GM18526 (cell line): Measurements from ENCODE around the gene PRKCE.

Experiments
- POLR2A ChIP-seq: IDR thresholded peaks from 3 replicates; pipeline ENCODE4 v1.6.1; 2011; ENCODE audit not compliant: insufficient read length; ENCODE audit errors: extremely low read depth

PRKCE gene

DNA sequence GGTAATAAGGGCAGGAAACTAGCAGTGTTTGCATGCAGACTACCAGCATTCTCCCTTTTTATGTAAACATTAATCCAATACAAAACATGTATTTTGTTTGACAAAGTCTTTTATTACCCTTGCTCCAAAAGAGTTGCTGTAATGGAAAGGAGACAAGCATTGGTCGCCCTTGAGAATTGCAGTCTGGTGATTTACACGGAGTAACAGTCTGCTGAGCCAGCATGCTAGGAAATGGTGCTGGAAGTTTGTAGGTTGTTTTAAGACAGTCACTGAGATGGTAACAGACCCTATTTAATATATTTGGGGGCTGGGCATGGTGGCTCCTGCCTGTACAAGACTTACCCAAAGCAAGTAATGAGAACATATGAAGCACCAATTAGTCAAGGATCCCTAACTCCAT, 2.8 kb upstream of the PRKCE start:
- no peak for TF ChIP-seq POLR2A

DNA sequence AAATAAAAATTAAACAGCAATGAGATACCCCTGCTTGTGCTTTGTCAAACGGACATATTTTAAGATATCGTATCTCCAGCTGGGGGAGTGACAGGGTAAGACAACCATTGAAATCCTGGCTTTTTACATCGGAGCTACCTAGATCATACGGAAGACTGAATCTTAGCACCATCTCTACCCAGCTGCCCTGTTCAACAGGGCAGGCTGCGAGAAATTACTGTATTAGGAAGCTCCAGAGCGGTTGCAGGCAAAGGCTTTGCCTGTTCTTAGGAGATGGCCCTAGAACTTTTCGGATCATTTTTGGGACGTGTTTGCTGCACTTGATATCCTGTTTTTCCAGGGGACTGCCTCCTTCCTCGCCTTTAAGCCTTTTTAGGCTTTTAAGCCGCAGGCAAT, 2.0 kb upstream of the PRKCE start:
- TF ChIP-seq POLR2A = no peak

DNA sequence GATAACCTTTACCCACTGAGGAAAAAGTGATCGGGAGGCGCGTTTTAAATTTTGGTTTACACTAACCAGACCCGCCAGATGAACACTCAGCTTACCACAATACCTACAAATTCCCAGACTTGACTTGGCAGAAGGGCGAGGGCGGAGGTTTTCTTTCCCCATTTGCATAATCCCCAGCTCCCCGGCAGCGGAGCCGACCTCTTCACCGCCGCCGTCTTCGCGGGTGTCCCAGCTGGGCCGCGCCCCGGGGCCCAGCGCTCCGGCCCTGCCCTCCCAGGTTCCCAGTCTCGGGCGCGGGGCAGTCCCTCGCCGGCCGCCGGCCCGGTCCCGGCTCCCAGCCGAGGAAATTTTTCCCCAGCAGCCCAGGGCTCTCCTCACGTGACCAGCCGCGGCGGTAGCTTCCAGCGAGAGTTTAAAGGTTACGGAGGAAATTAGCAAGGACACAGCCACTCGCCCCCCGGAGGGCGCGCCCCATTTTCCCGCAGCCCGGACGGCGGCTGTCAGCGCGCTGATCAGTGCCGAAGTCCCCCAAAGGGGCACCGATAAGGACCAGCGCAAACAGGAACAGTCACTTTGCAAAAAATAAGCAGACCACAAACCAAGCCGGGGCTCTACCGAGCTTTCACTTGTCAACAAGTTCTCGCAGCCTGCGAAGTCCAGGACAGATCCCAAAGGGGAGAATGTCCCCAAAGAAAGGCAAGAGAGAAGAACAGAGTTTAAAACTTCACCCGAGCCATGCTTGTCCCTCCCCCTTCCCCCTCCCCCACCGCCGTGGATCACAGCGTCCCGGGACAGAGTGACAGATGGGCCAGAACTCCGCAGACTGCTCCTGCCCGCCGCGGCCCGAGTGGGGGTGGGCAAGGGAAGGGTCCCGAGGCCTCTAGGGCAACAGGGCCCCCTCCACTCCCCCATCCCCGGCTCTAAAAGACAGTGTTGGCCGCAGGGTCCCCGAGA, 1.3 kb upstream of the PRKCE start:
- TF ChIP-seq POLR2A = peak; percentile 34

DNA sequence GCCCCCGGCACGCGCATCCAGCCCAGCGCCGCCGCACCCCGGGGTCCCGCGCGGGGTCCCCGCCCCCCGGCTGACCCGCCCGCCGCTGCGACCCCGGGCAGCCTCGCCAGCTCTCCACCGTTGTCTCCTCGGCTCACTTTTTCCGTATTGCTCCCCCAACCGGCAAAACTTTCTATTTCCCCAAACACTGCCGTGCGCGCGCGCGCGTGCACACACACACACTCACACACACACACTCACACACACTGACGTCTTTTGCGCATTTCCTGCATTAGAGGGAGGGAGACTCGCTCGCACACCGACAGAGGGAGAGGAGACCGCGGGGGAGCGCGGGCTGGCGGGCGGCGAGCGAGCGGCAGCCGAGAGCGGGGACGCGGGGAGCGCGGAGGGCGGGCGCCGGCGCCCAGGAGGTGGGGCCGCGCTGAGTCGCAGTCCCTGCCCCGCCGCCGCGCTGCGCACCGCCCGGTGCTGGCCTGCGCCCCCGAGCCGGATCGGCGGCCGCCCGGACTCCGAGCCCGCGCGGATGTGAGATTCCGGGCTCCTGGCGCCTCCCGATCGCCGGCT, 542 bp upstream of the PRKCE start:
- TF ChIP-seq POLR2A = peak; percentile 76

DNA sequence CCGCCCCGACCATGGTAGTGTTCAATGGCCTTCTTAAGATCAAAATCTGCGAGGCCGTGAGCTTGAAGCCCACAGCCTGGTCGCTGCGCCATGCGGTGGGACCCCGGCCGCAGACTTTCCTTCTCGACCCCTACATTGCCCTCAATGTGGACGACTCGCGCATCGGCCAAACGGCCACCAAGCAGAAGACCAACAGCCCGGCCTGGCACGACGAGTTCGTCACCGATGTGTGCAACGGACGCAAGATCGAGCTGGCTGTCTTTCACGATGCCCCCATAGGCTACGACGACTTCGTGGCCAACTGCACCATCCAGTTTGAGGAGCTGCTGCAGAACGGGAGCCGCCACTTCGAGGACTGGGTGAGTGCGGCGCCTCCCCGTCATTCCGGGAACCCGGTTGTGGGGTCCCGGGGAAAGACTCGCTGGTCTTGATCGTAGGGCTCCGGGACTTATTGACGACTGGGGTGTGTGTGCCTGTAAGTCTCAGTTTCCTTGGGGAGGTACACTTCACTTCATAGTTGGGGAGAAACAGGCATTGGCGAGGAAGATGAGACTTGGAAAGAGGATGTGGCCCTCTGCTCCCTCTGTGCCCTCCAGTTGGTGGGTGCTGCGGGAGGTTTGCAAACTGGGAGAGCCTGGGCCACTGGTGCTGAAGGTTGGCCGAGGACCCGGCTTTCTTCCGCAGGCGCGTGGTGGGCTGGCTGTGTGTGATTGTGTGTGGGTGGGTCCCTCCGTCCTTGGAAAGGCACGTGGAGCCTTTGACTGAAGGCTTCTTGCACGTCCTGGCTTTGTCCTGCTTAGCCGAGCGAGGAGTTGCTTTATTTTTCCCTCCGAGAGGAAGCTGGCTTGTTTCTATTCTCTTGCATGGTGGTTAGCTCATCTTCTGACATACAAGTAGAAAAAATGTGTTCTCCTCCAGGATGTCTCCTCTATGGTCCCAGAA, 886 bp downstream of the PRKCE start:
- no peak for TF ChIP-seq POLR2A

DNA sequence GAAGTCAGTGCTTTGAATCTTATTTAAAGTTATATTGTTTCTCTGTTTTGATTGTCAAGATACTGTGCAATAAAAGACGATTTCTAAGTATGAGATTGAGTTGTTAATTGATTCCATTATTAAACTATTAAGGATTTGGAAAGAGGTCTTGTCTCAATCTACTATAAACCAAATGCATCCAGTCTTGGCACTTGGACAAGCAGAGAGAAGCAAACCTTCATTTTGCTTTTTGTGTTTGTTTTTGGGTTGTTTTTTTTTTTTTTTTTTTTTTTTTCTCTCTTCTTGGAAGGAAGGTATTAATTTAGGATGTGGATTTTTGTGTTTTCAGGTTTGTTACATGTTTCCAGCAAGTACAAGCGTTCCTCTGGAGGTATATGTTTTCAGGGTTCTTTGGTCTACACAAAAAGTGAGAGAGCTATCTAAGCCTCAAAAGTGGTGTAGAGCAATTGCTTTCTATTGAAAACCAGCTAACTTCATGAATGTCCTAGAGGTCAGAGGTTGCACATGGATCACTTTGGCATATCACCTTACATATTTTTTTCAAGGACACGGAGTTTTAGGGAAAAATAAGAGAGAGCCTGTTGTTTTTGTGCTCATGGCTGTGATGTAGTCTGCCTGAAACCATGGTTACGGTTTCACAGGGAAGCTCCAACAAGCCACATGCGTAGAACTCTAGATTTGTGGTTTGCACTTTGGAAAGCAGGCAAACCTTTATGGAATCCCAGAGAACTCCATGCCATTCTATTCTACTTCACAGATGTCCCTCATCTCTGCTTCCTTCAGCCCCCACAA, 1.8 kb downstream of the PRKCE start:
- no peak for TF ChIP-seq POLR2A

DNA sequence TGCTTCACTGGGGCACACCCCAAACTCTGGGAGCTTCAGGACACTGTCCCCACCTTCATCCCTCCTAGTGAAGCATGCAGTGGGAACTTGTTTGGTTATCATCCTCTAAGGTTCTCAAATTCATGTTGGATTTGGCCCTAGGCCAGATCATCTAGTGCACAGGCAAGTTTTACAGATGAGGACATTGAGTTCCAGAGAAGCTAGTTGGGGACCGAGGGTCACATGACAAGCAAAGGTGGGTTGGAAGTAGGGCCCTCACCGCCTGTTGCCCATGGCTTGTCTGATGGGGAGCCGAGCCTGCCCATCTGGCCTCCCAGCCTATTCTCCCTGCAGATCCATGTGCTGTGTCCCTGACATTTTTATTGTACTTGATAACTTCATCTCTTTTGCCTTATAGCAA, 2.8 kb downstream of the PRKCE start:
- no peak for TF ChIP-seq POLR2A

DNA sequence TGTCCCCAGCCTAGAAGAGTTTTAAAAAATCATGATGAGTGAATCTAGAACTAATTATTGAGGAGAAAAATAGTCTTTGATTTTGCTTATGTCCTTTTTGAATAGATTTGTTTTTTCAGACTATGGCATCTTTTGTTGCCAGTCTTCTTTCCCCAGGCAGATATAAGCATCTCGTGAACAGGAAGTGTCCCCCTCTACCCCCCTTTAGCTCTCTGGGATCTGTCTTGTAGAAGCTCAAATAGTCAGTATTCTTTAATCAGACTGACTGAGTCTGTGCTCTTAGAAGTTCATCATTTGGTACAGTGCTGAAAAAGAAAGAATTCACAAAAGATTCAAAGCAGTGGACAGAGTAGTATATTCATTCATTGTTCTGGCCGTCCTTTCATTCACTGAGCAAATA, 10.4 kb downstream of the PRKCE start:
- no peak for TF ChIP-seq POLR2A

DNA sequence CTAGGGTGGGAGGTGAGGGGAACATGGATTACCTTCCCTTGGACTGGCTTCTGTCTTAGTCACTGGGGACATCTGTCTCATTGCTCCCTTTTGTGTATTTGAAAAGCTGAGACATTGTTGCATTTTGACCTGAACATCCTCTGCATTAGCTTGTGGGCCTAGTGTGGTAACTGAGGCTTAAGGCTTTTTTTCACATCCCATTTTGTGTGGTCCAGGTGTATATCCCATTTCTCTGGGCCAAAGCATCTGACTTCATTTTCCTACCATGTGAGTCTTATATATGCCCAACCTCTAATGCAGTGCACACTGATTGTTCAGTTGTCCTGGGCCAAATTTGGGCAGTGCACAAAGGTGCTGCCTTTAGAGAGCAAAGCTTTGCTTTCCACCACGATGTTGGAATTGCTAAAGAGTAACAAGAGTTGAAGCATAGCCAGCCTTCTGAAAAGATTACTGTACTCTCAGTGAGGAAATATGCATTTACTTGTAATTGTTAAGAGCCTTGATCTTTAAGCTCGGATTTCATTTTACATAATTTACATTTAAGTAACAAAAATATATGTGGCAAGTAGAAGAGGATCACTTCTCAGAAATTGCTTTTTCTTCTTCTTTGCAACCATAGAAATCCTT, 13.3 kb downstream of the PRKCE start:
- TF ChIP-seq POLR2A = no peak

DNA sequence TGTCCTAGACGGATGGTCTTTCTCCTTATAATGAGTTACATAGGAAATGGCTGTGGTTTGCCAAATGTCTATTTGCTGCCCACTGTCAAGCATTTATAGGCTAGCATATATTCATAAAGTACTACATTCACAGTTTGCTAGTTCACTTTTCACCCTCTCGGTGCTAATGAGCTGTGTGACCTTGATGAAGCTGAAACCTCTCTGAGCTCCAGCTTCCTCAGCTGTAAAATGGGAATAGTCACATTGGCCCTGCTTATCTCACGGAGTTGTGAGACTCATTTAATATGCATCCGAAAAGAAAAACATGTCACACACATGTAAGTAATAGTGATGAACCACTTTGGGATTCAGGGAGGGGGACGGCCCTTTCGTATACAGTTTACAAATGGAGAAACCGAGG, 17.0 kb downstream of the PRKCE start:
- no peak for TF ChIP-seq POLR2A

DNA sequence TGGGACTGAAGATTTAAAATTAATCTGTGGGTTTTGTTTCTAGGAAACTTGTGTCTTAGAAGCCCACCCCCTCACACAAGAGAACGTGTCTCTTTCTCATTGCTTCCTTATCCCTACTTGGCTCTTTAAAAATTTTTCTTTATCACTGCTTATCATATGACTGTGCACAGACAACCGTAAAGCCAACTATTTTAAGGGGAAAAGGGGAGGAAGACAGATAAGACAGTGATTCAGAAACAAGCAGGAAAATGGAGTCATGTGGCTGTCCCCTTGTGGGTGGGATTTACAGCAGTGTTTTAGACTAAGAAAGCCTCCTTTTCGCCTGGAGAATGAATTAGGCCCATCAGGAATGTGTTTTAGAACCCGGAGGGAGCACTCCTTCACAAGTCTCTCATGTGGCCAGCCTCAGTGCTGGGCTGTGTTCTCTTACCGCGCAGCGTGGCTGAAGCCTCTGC, 17.6 kb downstream of the PRKCE start:
- TF ChIP-seq POLR2A = no peak

DNA sequence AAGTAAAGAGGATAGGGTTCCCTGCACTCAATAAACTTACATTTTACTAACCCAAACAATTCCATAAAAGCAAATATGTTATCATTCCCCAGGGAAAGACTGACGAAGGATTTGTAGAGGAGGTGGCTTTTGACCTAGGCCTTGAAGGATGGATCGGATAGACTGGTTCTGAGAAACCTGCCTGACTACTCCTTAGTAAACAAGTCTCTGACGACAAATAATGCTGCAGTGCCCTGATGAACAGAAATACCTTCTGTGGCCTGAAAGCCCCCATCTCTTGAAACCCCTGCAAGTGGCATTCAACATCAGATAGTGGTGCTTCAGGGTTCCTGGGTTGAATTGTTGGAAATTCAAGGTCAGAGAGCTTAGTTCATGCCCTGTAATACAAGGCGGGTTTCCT, 19.2 kb downstream of the PRKCE start:
- no peak for TF ChIP-seq POLR2A

DNA sequence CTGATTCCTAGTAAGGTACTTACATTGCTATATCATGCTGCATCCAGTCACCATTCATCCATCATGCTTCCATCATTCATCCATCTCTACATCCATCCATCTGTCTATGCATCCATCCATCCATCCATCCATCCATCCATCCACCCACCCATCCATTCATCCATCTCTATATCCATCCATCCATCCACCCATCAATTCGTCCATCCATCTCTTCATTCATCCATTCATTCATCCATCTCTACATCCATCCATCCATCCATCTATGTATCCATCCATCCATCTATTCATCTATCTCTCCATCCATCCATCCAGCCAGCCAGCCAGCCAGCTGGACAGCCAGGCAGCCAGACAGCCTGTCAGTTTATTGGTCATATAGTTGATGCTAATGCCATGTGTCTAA, 20.7 kb downstream of the PRKCE start:
- no peak for TF ChIP-seq POLR2A

DNA sequence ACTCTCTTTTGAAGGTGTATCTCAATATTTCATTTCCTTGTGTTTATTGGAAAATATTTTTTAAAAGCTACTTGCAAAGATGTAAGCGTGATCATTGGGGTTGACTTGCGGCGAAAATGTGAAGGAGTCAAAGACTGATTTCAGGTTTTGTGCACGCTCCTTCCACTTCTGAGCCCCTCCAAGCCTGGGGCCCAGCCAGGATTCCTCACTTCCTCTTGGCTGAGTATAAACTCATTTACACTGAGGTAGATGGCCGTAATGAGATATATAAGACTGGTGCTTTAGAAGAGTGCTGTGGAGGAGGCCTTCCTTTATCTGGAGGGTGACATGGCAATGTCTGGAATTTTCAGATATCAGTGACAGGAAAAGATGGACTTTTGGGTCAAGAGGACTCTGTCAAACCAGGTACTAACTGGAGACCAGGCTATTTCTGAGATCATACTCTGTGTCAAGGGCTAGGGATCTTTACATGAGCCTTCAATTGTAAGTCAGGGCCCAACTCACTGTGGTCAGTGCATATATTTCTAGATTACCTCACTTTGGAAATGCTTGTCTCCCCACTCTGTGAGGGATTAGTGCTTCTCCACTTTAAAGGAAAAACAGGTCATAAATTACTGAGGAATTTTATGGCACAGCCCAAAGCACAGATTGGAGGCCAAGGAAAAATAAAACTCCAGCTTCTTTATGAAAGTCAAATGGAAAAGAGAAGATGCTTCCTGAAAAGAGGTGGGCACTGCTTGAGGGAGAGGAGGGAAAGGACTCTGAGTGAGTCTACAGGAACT, 22.8 kb downstream of the PRKCE start:
- TF ChIP-seq POLR2A = no peak

DNA sequence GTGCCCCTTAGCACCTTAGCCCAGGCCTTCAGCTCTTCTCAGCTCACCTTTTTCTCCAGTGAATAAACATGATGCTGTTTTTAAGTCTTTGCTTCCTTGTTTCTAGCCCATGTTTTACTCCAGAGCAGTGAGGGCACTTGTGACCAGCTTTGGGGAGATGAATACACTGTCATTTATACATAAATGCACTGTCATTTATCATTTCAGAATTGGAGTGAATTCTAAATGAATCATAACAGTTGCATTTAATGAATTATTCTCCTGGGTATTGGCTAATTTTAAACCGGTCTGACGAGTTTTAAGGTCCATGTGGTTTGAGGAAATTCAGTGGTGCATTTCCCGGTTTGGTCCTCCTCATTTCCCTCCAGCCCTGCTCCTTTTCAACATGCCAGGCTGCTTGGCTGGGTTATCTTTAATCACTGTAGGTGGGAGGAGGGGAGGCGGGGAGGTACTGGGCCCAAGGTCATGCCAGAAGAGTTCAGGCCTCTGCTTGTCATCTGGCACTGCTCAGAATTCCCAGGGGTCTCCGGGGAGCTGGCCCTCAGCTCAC, 23.9 kb downstream of the PRKCE start:
- no peak for TF ChIP-seq POLR2A
